Right cardiac atrium (tissue), 5 donors: ENCODE measurements around the gene THEM5. TPM values are rescaled to one million over a fixed set of nuclear protein-coding genes. Genes with fewer than 3 reads are reported as not detected.
A peak's percentile ranks its signal among the peaks of the same experiment; 100 is the strongest.

Source experiments
- ATAC-seq, 2 donors: fragments of 200-7000 bp; cut with Tn5 transposase; one replicate each; pipeline versions ENCODE4 v1.8.0 to v1.9.1; 2020; ENCODE audit warnings: moderate library complexity in 2 of 2, mild to moderate bottlenecking in 1 of 2
- DNase-seq, 3 donors: peaks; one replicate each; pipeline ENCODE4 v3.0.0-alpha.2; 2020
- H3K27ac ChIP-seq: one replicate; pipeline ENCODE4 v1.5.1; 2013; ENCODE audit warnings: mild to moderate bottlenecking, low read length, control low read depth, moderate library complexity
- H3K27me3 ChIP-seq: one replicate; pipeline ENCODE4 v1.6.1; 2013; ENCODE audit not compliant: control insufficient read depth, insufficient read depth
- H3K4me1 ChIP-seq: one replicate; pipeline ENCODE4 v1.6.1; 2013; ENCODE audit warnings: low read length; ENCODE audit not compliant: control insufficient read depth, insufficient read depth
- H3K4me3 ChIP-seq: one replicate; pipeline ENCODE4 v1.5.1; 2013; ENCODE audit warnings: low read length, control low read depth
- H3K9me3 ChIP-seq: one replicate; pipeline ENCODE4 v1.6.1; 2013; ENCODE audit warnings: low read length; ENCODE audit not compliant: control insufficient read depth
- WGBS: extraction: QIAGEN DNeasy Blood & Tissue Kit; methylation state at CpG from one replicate; pipeline ENCODE4 v1.1.7; 2013; 5-methylcytosine and 5-hydroxymethylcytosine counted together
- intact Hi-C, 4 donors: fragments of 100-400 bp; cut with DNase I; formaldehyde crosslinking; loops; one replicate each; pipeline versions ENCODE4 v1.11.0 to v1.14.0; 2022 to 2023
- polyA plus RNA-seq: library from polyadenylated mRNA; stranded (reverse); fragments of 200-250 nt; gene quantifications from one replicate; pipeline ENCODE4 v1.2.3, GENCODE V29; 2013
- total RNA-seq, 4 donors: library from RNA; stranded (reverse); fragmentation: NEBNext Ultra II Directional; extraction: Animal tissue kit (Norgen Biotek cat#: 25700); gene quantifications; one replicate each; pipeline ENCODE4 v1.2.1, GENCODE V29; 2021
- donor health status: healthy with polysubstance abuse.
- donor health status: DM: no; HTN: yes; CAD: no.
- donor health status: DM: no; HTN: no; CAD: no.
- donor health status: DM: no; HTN: yes; CAD: no; lungs with severe emphysema.
- donor health status: DM: yes; HTN: yes; CAD: no.

The THEM5 gene
- total and polyA plus RNA-seq, 5 donors = 0.11 to 0.53 (median 0.33) TPM; not detected in 1

GRCh38 chr1:151819227-151819835 is 34.2 kb downstream of the THEM5 start:
- no peaks in the 10 kb centered on the region for H3K9me3 ChIP-seq
- intact Hi-C loops = no loop called here
- no peaks in the 10 kb centered on the region for H3K4me1 ChIP-seq
- no peak overlapping the region for H3K4me3 ChIP-seq
- WGBS = 89% methylated on average over 12 of the region's 12 CpGs
- no peaks in the 10 kb centered on the region for H3K27me3 ChIP-seq
- no peak overlapping the region for H3K27ac ChIP-seq
- DNase-seq = peak in 1 of 3 donors; percentile 21
- no peak for ATAC-seq

- DNase-seq = no peak
- 49% methylated on average over 7 of the region's 7 CpGs for WGBS
- Histone ChIP-seq H3K27ac (no peak overlapping the region), H3K4me1 (no peaks in the 10 kb centered on the region), H3K9me3 (no peaks in the 10 kb centered on the region), H3K27me3 (no peaks in the 10 kb centered on the region), H3K4me3 (no peak overlapping the region)
- ATAC-seq = no peak
- intact Hi-C loops = no loop called here
Measured at GRCh38 chr1:151817353-151817730, 36.2 kb downstream of the THEM5 start.

- no peak overlapping the region for H3K4me3 ChIP-seq
- DNase-seq = no peak
- intact Hi-C loops = no loop called here
- no peaks in the 10 kb centered on the region for H3K4me1 ChIP-seq
- H3K27me3 ChIP-seq = no peaks in the 10 kb centered on the region
- H3K9me3 ChIP-seq = no peaks in the 10 kb centered on the region
- 81% methylated on average over 26 of the region's 26 CpGs for WGBS
- ATAC-seq = no peak
- no peak overlapping the region for H3K27ac ChIP-seq
Measured at GRCh38 chr1:151816548-151817352, 36.8 kb downstream of the THEM5 start.

- H3K4me3 ChIP-seq = no peak overlapping the region
- H3K27ac ChIP-seq = no peak overlapping the region
- intact Hi-C loops = no loop called here
- no peaks in the 10 kb centered on the region for H3K9me3 ChIP-seq
- DNase-seq = peak in 1 of 3 donors; percentile 70
- no peaks in the 10 kb centered on the region for H3K4me1 ChIP-seq
- no peak for ATAC-seq
- WGBS = 70% methylated on average over 12 of the region's 12 CpGs
- H3K27me3 ChIP-seq = no peaks in the 10 kb centered on the region
Measured at GRCh38 chr1:151815716-151816327, 37.7 kb downstream of the THEM5 start.

GRCh38 chr1:151814971-151815545 is 38.5 kb downstream of the THEM5 start:
- DNase-seq (no peak), ATAC-seq (no peak)
- Histone ChIP-seq H3K4me3 (no peak overlapping the region), H3K9me3 (no peaks in the 10 kb centered on the region), H3K27me3 (no peaks in the 10 kb centered on the region), H3K27ac (no peak overlapping the region), H3K4me1 (no peaks in the 10 kb centered on the region)
- WGBS = 87% methylated on average over 8 of the region's 8 CpGs
- intact Hi-C loops = no loop called here

- no peak for ATAC-seq
- H3K9me3 ChIP-seq = no peaks in the 10 kb centered on the region
- H3K27me3 ChIP-seq = no peaks in the 10 kb centered on the region
- H3K27ac ChIP-seq = no peak overlapping the region
- WGBS = 76% methylated on average over 15 of the region's 15 CpGs
- intact Hi-C loops = no loop called here
- DNase-seq = no peak
- no peaks in the 10 kb centered on the region for H3K4me1 ChIP-seq
- no peak overlapping the region for H3K4me3 ChIP-seq
Measured at GRCh38 chr1:151814426-151814825, 39.1 kb downstream of the THEM5 start.

- no peaks in the 10 kb centered on the region for H3K4me1 ChIP-seq
- WGBS = 79% methylated on average over 12 of the region's 12 CpGs
Measured at GRCh38 chr1:151813271-151813977, 40.1 kb downstream of the THEM5 start.

GRCh38 chr1:151811181-151811580 is 42.3 kb downstream of the THEM5 start:
- no peak overlapping the region for H3K27ac ChIP-seq
- no peaks in the 10 kb centered on the region for H3K4me1 ChIP-seq
- intact Hi-C loops = no loop called here
- no peak for ATAC-seq
- H3K27me3 ChIP-seq = no peaks in the 10 kb centered on the region
- no peak overlapping the region for H3K4me3 ChIP-seq
- WGBS = 78% methylated on average over 9 of the region's 9 CpGs
- no peaks in the 10 kb centered on the region for H3K9me3 ChIP-seq
- DNase-seq = no peak

More at GRCh38 chr1:151813271-151813977, 40.1 kb downstream of the THEM5 start:
- Histone ChIP-seq H3K27me3 (no peaks in the 10 kb centered on the region), H3K4me3 (no peak overlapping the region), H3K9me3 (no peaks in the 10 kb centered on the region), H3K27ac (no peak overlapping the region)
- no peak for DNase-seq
- no peak for ATAC-seq
- intact Hi-C loops = no loop called here

GRCh38 chr1:151809985-151810556 is 43.4 kb downstream of the THEM5 start:
- no peak overlapping the region for H3K4me3 ChIP-seq
- no peak overlapping the region for H3K27ac ChIP-seq
- H3K27me3 ChIP-seq = no peaks in the 10 kb centered on the region
- intact Hi-C loops = no loop called here
- no peaks in the 10 kb centered on the region for H3K9me3 ChIP-seq
- ATAC-seq = no peak
- H3K4me1 ChIP-seq = no peaks in the 10 kb centered on the region
- no peak for DNase-seq
- WGBS = 100% methylated on average over 1 of the region's 1 CpG

GRCh38 chr1:151809290-151809984 is 44.1 kb downstream of the THEM5 start:
- peak; percentile 34 to 51 for ATAC-seq
- H3K4me3 ChIP-seq = no peak overlapping the region
- no peaks in the 10 kb centered on the region for H3K9me3 ChIP-seq
- no peak for DNase-seq
- no peaks in the 10 kb centered on the region for H3K4me1 ChIP-seq
- no peak overlapping the region for H3K27ac ChIP-seq
- no peaks in the 10 kb centered on the region for H3K27me3 ChIP-seq
- WGBS = 63% methylated on average over 8 of the region's 8 CpGs
- intact Hi-C loops = no loop called here
